Kidney capillary endothelial cell (primary cell): ENCODE data around the gene ACAD11.
A peak's percentile ranks its signal among the peaks of the same experiment; 100 is the strongest.

Experiments used
- DNase-seq: peaks from one replicate; pipeline ENCODE4 v3.0.0-alpha.2; 2018; ENCODE audit warnings: low spot score

The ACAD11 gene

DNA sequence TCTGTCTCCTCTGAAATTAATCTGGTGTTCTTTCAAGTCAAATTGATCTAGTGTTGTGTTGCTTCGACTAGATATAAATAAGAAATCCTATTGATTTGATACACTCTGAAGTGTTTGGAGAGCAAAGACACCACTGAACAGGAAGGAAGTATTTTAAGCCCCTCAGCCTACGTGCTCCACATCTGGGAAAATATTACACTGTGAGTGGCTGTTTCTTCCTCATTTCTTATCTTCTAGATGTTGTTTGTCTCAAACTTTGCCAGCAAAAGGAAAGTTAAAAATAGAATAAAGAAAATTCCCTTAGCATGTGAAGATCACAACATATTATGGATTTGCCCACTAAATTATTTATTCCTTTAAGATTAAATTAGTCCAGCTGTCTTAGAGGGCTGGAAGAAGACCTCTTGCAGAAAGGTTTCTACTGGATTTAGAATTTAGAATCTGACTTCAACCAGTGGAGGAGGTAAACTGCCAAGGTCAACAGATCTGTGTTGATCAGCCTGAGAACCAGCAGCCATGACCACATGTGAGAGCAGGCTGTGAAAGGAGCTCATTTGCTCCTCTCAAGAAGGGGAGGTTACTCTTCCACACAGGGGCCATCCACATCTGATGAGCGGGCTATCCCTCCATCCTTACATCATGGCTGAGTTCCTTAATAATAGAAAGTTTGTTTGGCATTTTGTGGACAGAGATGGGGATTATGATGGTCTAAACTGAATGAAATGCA lies 108.9 kb downstream of the ACAD11 start:
- no peak for DNase-seq

- no peak for DNase-seq
These were observed 109.6 kb downstream of the ACAD11 start for GRCh38 chr3:132549890-132550578.

DNA sequence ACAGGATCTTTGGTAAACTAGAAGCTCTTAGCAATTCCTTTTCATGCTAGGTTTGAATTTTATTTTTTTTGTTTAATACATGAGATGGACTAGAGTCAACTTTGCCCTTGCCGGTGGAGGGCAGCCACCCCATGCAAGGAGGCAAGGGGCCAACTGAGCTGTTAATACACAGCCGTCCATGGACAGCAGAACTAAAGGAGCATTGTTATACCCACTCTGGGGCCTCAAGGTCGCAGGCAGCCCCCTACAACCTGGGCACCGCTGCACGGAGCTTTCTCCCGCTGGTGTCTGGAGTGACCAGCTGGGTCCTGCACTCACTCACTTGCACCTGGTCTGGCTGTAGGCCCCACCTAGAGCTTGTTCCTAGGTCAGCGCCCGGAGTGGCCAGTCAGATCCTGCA lies 110.4 kb downstream of the ACAD11 start:
- DNase-seq: no peak

DNA sequence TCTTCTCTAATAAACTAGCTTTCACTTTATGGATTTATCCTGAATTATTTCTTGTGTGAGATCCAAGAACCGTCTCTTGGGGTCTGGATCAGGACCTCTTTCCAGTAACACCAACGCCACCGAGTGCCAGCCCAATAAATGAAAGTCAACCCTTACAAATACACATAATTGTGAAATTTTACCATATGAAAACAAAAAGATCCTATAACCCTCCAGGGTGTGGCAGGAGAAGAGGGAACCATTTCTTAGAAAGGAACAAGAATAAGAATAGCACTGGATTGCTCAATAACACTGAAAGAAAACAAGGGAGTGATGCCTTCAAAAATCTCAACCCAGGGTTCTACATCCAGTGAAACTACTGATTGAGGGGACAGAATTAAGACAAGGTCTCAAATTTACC lies 114.1 kb downstream of the ACAD11 start:
- no peak for DNase-seq

DNA sequence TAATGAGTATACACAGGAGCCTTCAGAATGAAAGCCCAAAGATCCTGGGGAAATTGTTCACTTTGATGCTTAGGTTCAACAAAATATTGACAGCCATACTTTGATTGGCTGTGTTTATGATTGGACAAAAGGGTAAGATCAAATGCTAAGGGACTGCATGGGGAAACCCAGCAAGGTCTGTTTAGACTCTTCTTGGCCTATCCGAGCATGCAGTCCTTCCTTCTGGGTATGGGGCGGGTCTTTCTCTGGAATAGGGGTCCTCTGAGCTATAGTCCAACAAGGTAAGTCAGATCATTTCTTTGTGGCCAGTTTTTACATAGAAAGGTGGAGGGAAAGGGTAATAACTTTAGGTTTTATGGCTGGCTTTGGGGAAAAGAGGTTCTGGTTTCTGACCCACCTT lies 115.5 kb downstream of the ACAD11 start:
- DNase-seq: no peak

DNA sequence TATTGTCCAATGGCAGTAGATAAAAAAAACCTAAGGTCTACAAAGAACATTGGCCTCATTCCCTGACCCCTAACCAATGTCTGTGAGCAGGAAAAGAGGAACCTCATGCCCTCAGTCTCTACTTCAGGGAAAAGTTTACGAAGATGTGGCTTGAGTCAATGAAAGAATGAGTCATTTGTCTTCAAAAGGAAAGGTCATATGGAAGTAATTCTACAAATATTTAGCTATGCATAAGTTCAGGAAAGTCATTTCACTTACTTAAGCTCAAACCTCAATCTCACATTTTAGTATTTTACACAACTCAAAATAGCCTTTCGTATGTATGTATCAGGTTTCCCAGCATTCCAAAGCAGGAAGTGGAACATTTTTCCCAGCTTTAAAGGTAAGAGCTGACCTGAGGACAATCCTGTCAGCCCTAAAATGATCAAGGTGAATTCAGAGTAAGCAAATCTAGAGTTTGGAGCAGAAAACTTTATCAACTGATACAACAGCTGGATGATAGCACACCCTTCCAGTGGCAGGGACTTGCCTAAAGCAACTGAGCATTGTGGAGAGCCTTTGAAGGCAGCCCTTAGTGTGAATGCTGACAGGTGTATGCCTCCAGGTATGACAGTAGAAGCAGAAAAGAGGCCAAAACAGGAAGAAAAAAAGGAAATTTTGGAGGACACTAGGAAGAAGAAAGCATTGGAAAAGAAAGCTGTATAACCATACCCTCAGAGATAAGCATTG lies 116.4 kb downstream of the ACAD11 start:
- DNase-seq: peak; percentile 55

DNA sequence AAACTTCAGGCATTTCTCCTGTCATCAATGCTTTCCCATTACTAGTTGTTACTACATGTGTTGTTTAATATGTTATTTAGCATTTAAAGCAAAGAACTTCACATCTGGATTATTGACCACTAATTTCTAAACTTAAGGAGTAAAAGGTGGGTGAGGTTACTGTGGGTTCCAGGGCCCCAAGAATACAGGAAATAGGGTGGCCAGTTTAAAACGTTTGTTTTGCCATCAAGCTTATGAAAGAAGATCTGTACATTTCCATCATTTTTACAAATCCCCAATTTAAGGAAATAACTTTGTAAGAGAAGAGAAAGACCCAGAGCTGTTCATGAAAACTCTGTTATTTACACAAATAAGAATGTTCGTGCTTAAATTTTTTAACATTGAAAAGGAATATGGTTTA lies 117.0 kb downstream of the ACAD11 start:
- DNase-seq: no peak

DNA sequence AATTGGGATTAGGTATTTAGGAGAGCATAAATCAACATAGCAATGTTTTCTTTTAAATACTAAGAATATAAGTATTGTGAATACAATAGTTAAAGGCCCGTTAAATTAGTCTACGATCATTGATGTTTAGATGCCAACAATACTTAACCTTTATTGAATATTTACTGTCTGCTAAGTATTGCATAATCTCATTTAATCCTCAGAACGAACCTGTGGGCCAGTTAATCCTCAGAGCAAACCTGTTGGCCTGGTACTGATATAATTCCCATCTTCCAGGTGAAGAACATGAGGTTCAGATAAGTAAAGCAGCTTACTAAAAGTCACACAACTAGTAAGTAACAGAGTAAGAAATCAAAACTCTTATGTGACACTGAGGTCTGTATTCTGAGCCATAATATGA lies 119.9 kb downstream of the ACAD11 start:
- DNase-seq: no peak

- no peak for DNase-seq
These were observed 121.5 kb downstream of the ACAD11 start for GRCh38 chr3:132538072-132538471.

DNA sequence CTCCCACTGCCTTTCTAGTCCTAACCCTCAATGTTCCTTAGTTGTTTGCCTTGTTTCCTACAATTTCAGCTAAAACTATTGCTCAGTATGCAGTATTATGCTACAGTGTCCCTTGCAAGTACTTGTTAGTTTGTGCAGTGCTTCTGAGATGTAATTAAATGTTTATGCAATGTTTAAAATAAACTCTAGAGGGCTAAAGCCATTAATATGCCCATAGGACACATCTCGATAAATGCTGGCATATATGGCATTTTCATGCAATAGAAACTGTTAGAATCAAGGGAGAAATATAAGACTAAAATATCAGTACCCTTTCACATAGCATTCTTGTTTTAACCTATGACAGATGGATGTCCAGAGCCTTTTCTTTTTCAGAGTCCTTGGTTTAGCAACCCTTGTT lies 122.3 kb downstream of the ACAD11 start:
- DNase-seq: no peak

GRCh38 chr3:132536442-132537153 lies 123.0 kb downstream of the ACAD11 start:
- DNase-seq: no peak

DNA sequence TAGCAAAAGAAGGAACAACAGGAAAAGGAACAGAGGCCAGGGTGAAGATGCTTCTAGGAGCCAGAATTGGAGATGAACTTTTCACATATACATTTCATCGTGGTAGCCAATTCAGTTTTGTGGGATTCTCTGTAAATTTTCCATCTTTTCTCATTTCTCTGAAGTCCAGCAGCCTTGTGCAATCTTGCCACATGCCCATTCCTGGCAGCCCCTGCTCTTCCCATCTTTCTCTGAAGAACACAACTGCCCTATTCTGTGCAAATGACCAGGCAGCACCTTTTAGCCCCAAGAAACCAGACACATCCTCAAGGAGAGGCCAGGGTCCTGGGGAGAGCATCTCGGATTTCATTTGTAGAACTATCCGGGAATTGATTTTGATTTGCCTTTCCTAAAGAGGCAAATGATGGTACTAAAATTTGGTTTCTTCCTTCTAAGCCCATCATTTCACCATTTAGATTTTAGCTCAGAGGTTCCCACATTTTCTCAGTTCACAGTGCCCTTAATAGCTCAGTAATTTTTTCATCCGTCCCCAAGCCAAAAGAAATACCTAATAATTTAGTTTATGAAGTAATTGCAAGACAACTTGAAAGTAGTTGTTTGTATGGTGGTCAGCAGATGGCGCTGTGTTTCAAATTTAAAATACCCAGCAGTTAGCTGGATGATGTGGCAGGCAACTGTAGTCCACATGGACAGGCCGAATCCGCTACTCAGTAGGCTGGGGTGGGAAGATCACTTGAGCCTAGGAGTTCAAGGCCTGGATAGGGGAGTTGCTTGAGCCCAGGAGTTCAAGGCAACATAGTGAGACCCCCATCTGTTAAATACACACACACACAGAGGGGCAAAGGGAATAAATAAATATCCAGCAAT lies 123.8 kb downstream of the ACAD11 start:
- DNase-seq: peak; percentile 76

DNA sequence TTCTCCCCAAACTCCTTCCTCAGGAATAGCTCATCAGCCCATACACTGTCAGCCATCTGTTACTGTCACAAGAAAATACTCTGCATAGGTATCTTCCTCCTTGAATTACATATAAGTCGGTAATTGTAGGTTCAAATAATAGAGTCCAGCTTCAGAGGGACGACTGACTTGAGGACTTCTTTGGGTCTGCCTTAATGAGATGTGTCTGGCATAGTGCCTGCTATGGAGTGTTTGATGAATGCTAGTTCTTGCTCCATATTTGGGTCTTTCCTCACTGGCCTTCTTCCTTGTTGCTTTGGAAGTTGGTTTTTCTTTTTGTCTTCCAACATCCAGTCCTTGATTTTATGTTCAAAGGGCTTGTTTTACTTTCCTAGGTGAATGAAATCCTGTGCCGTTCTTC lies 129.0 kb downstream of the ACAD11 start:
- no peak for DNase-seq

- no peak for DNase-seq
These were observed 137.3 kb downstream of the ACAD11 start for GRCh38 chr3:132522353-132522752.

GRCh38 chr3:132521901-132522300 lies 137.7 kb downstream of the ACAD11 start:
- no peak for DNase-seq

DNA sequence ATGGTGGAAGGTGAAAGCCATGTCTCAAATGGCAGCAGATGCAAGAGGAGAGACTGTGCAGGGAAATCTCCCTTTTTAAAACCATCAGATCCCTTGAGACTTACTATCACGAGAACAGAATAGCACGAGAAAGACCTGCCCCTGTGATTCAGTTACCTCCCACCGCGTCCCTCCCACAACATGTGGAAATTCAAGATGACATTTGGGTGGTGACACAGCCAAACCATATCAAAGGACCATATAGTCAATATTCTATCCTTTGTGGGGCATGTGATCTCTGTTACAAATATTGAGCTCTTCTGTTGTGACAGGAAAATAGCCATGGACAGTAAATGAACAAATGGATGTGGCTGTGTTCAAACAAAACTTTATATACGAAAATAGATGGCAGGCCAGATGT lies 139.7 kb downstream of the ACAD11 start:
- DNase-seq: no peak

- no peak for DNase-seq
These were observed 142.3 kb downstream of the ACAD11 start for GRCh38 chr3:132517311-132517710.

DNA sequence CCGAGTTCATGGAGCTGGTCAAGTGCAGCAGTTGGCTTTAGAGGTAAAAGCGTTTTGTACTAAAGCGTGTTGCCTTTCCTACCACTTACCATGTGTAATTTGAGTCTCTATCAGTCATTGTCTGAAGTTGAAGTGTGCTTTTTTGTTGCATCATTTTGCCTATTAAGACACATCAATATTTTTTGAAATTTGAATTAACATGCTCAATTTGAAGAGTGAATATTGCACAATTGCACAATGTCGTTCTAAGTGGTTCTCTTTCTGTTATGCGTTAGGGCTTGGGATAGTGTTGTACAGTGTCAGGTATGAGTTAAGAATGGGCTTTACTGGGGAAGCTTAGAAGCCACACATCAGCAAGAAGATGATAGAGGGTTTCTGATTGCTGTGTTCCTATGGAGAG lies 146.6 kb downstream of the ACAD11 start:
- DNase-seq: no peak

DNA sequence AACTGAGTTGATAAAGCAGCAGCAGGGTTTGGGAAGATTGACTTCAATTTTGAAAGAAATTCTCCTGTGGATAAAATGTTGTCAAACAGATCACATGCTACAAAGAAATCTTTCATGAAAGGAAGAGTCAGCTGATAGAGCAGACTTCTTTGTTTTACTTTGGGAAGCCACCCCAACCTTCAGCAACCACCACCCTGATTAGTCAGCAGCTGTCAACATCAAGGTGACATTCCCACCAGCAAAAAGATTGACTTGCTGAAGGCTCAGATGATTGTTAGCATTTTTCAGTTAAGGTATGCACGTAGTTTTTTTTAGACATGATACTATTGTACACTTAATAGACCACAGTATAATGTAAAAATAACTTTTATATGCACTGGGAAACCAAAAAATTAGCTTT lies 150.1 kb downstream of the ACAD11 start:
- DNase-seq: no peak

GRCh38 chr3:132509096-132509495 lies 150.5 kb downstream of the ACAD11 start:
- DNase-seq: no peak
